ENCODE measurements around the gene SOX1.
A peak's percentile ranks its signal among the peaks of the same experiment; 100 is the strongest.

SOX1 gene

DNA sequence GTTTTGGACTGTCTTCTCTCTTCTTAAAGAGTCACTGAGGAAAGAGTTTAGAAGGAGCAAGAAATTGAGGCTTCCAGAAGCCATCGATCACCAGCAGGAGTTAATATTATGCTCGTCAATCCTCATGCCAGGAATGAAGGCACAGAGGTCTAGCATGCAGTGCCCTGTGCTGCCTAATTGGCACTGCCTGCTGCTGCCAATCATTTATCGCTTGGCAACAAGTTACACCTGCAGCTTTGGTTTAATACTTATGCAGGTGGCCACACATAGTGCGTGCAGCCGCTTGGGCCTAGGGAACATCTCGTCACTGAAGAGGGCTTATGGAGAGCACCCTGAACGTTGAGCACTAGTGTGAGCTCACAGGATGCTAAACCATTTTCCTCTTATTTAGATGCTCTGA, 2.7 kb upstream of the SOX1 start:
- no peak overlapping the region for H3K4ac ChIP-seq (ENCODE audit: low read depth, low read length)
- H3K23ac ChIP-seq (ENCODE audit: low read length) = no peak overlapping the region
- no peak overlapping the region for H3K4me2 ChIP-seq (ENCODE audit: low read length)
- no peak overlapping the region for H2AK5ac ChIP-seq (ENCODE audit: low read length)
- H3K27ac ChIP-seq (ENCODE audit: low read depth, low read length) = no peak overlapping the region
- no peak overlapping the region for H3K14ac ChIP-seq (ENCODE audit: low read length)
- H3K9ac ChIP-seq (ENCODE audit: low read length) = no peak overlapping the region
- H3K4me1 ChIP-seq (ENCODE audit: control insufficient read depth in 1 of 2, insufficient read depth in 2 of 2, low read length in 2 of 2) = peaks cover 7 to 8% of the 10 kb centered on the region in 2 experiments
- H3K18ac ChIP-seq (ENCODE audit: low read length) = no peak overlapping the region
- H3K36me3 ChIP-seq (ENCODE audit: control insufficient read depth in 1 of 2, insufficient read depth in 2 of 2, low read length in 2 of 2) = no peaks in the 10 kb centered on the region
- no peaks in the 10 kb centered on the region for H3K79me1 ChIP-seq (ENCODE audit: low read length)
- no peaks in the 10 kb centered on the region for H3K79me2 ChIP-seq (ENCODE audit: control insufficient read depth, insufficient read depth, low read length, poor library complexity)
- H4K91ac ChIP-seq (ENCODE audit: low read depth, low read length) = no peak overlapping the region
- no CpG with 5 or more reads among the region's 7 CpGs for WGBS (ENCODE audit: extremely low coverage, insufficient coverage, insufficient read length)
- no peak overlapping the region for H2BK12ac ChIP-seq (ENCODE audit: low read length)
- H2BK5ac ChIP-seq (ENCODE audit: low read depth, low read length, poor library complexity) = no peak overlapping the region
- no peak overlapping the region for H2AFZ ChIP-seq (ENCODE audit: insufficient read depth, low read length, poor library complexity)
- H3K9me3 ChIP-seq (ENCODE audit: insufficient read depth, low read depth, low read length) = peaks cover 9% of the 10 kb centered on the region
- no peak overlapping the region for H4K8ac ChIP-seq (ENCODE audit: low read depth, low read length)
- peaks cover 92% of the 10 kb centered on the region for H3K27me3 ChIP-seq (ENCODE audit: insufficient read depth, low read length)
- H4K12ac ChIP-seq (ENCODE audit: low read depth, low read length) = no peak overlapping the region
- no peak for DNase-seq
- H3K4me3 ChIP-seq (ENCODE audit: low read depth, low read length) = no peak overlapping the region
- H2BK120ac ChIP-seq (ENCODE audit: insufficient read depth, low read length, poor library complexity) = no peak overlapping the region

DNA sequence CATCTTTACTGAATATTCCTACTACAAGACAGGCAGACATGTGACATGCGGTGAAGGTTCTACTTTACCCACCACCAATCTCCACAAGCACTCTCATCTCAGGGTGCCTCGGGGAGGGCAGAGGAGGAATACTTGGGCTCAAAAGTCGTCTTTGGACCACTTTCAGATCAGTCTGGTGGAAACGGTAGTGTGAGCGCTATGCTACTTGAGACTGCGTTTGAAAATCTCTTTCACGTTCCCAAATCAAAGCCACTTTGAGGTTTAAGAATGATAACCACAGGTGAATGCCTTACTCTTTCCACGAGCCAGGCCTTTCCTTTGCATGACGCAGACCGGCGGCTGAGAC, 1.5 kb upstream of the SOX1 start:
- Histone ChIP-seq H2BK120ac (ENCODE audit: insufficient read depth, low read length, poor library complexity) (no peak overlapping the region), H3K4ac (ENCODE audit: low read depth, low read length) (no peak overlapping the region), H3K27me3 (ENCODE audit: insufficient read depth, low read length) (peaks cover 87% of the 10 kb centered on the region), H3K9me3 (ENCODE audit: insufficient read depth, low read depth, low read length) (peaks cover 6% of the 10 kb centered on the region), H3K79me1 (ENCODE audit: low read length) (no peaks in the 10 kb centered on the region), H3K14ac (ENCODE audit: low read length) (no peak overlapping the region), H3K23ac (ENCODE audit: low read length) (no peak overlapping the region), H3K9ac (ENCODE audit: low read length) (no peak overlapping the region), H3K79me2 (ENCODE audit: control insufficient read depth, insufficient read depth, low read length, poor library complexity) (no peaks in the 10 kb centered on the region), H3K27ac (ENCODE audit: low read depth, low read length) (no peak overlapping the region), H3K4me1 (ENCODE audit: control insufficient read depth in 1 of 2, insufficient read depth in 2 of 2, low read length in 2 of 2) (peaks cover 7 to 8% of the 10 kb centered on the region in 2 experiments), H3K36me3 (ENCODE audit: control insufficient read depth in 1 of 2, insufficient read depth in 2 of 2, low read length in 2 of 2) (no peaks in the 10 kb centered on the region), H3K18ac (ENCODE audit: low read length) (no peak overlapping the region), H3K4me3 (ENCODE audit: low read depth, low read length) (no peak overlapping the region), H2BK5ac (ENCODE audit: low read depth, low read length, poor library complexity) (no peak overlapping the region), H4K12ac (ENCODE audit: low read depth, low read length) (no peak overlapping the region), H3K4me2 (ENCODE audit: low read length) (no peak overlapping the region), H2BK12ac (ENCODE audit: low read length) (no peak overlapping the region), H2AFZ (ENCODE audit: insufficient read depth, low read length, poor library complexity) (no peak overlapping the region), H4K91ac (ENCODE audit: low read depth, low read length) (no peak overlapping the region), H4K8ac (ENCODE audit: low read depth, low read length) (no peak overlapping the region), H2AK5ac (ENCODE audit: low read length) (no peak overlapping the region)
- no peak for DNase-seq
- WGBS (ENCODE audit: extremely low coverage, insufficient coverage, insufficient read length) = no CpG with 5 or more reads among the region's 11 CpGs

GRCh38 chr13:112065867-112066623, 904 bp upstream of the SOX1 start:
- Histone ChIP-seq H2BK12ac (ENCODE audit: low read length) (no peak overlapping the region), H3K27ac (ENCODE audit: low read depth, low read length) (no peak overlapping the region), H2AFZ (ENCODE audit: insufficient read depth, low read length, poor library complexity) (no peak overlapping the region), H3K18ac (ENCODE audit: low read length) (no peak overlapping the region), H4K91ac (ENCODE audit: low read depth, low read length) (no peak overlapping the region), H3K79me1 (ENCODE audit: low read length) (no peaks in the 10 kb centered on the region), H3K23ac (ENCODE audit: low read length) (no peak overlapping the region), H3K27me3 (ENCODE audit: insufficient read depth, low read length) (peaks cover 87% of the 10 kb centered on the region), H2BK5ac (ENCODE audit: low read depth, low read length, poor library complexity) (no peak overlapping the region), H3K14ac (ENCODE audit: low read length) (no peak overlapping the region), H3K9ac (ENCODE audit: low read length) (no peak overlapping the region), H2AK5ac (ENCODE audit: low read length) (no peak overlapping the region), H3K4me3 (ENCODE audit: low read depth, low read length) (no peak overlapping the region), H3K36me3 (ENCODE audit: control insufficient read depth in 1 of 2, insufficient read depth in 2 of 2, low read length in 2 of 2) (no peaks in the 10 kb centered on the region), H3K4me1 (ENCODE audit: control insufficient read depth in 1 of 2, insufficient read depth in 2 of 2, low read length in 2 of 2) (peaks cover 7 to 8% of the 10 kb centered on the region in 2 experiments), H3K9me3 (ENCODE audit: insufficient read depth, low read depth, low read length) (peaks cover 6% of the 10 kb centered on the region), H3K79me2 (ENCODE audit: control insufficient read depth, insufficient read depth, low read length, poor library complexity) (no peaks in the 10 kb centered on the region), H2BK120ac (ENCODE audit: insufficient read depth, low read length, poor library complexity) (no peak overlapping the region), H4K8ac (ENCODE audit: low read depth, low read length) (no peak overlapping the region), H4K12ac (ENCODE audit: low read depth, low read length) (no peak overlapping the region), H3K4me2 (ENCODE audit: low read length) (peak overlapping the region; percentile 49), H3K4ac (ENCODE audit: low read depth, low read length) (no peak overlapping the region)
- DNase-seq = no peak
- no CpG with 5 or more reads among the region's 48 CpGs for WGBS (ENCODE audit: extremely low coverage, insufficient coverage, insufficient read length)

- Histone ChIP-seq H3K23ac (ENCODE audit: low read length) (no peak overlapping the region), H2BK5ac (ENCODE audit: low read depth, low read length, poor library complexity) (no peak overlapping the region), H2AFZ (ENCODE audit: insufficient read depth, low read length, poor library complexity) (no peak overlapping the region), H3K9me3 (ENCODE audit: insufficient read depth, low read depth, low read length) (peaks cover 6% of the 10 kb centered on the region), H3K4ac (ENCODE audit: low read depth, low read length) (no peak overlapping the region), H3K9ac (ENCODE audit: low read length) (no peak overlapping the region), H2AK5ac (ENCODE audit: low read length) (no peak overlapping the region), H4K12ac (ENCODE audit: low read depth, low read length) (no peak overlapping the region), H3K4me2 (ENCODE audit: low read length) (peak overlapping the region; percentile 49), H2BK12ac (ENCODE audit: low read length) (no peak overlapping the region), H3K4me3 (ENCODE audit: low read depth, low read length) (no peak overlapping the region), H4K91ac (ENCODE audit: low read depth, low read length) (no peak overlapping the region), H3K14ac (ENCODE audit: low read length) (no peak overlapping the region), H2BK120ac (ENCODE audit: insufficient read depth, low read length, poor library complexity) (no peak overlapping the region), H3K79me1 (ENCODE audit: low read length) (no peaks in the 10 kb centered on the region), H3K36me3 (ENCODE audit: control insufficient read depth in 1 of 2, insufficient read depth in 2 of 2, low read length in 2 of 2) (no peaks in the 10 kb centered on the region), H4K8ac (ENCODE audit: low read depth, low read length) (no peak overlapping the region), H3K18ac (ENCODE audit: low read length) (no peak overlapping the region), H3K4me1 (ENCODE audit: control insufficient read depth in 1 of 2, insufficient read depth in 2 of 2, low read length in 2 of 2) (peaks cover 7 to 8% of the 10 kb centered on the region in 2 experiments), H3K27ac (ENCODE audit: low read depth, low read length) (no peak overlapping the region), H3K27me3 (ENCODE audit: insufficient read depth, low read length) (peaks cover 87% of the 10 kb centered on the region), H3K79me2 (ENCODE audit: control insufficient read depth, insufficient read depth, low read length, poor library complexity) (no peaks in the 10 kb centered on the region)
- no peak for DNase-seq
- WGBS (ENCODE audit: extremely low coverage, insufficient coverage, insufficient read length) = no CpG with 5 or more reads among the region's 56 CpGs
Measured at GRCh38 chr13:112066624-112067004, 335 bp upstream of the SOX1 start.

All from trophoblast cell (in vitro differentiated cells and primary cell).